GM19043 (cell line): Measurements from ENCODE around the gene IL22RA2.

ENCODE experiments used
- ATAC-seq: cut with Tn5 transposase; IDR thresholded peaks from one replicate; pipeline ENCODE4 v1.9.1; 2021; ENCODE audit warnings: low read depth; ENCODE audit not compliant: unreplicated experiment

IL22RA2 gene

GRCh38 chr6:137097526-137097925, 75.9 kb downstream of the IL22RA2 start:
- no peak for ATAC-seq

DNA sequence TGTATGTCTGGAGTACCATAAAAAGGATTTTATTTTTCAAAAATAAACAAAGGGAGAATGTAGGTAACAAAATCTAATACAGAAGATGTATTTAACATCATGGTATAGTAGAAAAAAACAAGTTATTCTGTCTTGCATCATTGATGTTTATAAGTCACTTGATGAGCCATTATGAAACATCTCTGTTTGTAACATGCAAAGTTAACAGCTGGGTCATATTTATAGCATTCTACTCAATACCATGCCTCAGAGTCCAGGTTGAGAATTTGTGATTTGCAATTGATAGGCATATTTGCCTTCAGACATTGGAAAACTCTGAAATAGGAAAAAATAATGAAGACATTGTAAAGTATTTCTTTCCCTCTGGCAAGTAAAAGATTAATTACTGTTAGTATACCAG, 76.4 kb downstream of the IL22RA2 start:
- peak; percentile 27 for ATAC-seq

DNA sequence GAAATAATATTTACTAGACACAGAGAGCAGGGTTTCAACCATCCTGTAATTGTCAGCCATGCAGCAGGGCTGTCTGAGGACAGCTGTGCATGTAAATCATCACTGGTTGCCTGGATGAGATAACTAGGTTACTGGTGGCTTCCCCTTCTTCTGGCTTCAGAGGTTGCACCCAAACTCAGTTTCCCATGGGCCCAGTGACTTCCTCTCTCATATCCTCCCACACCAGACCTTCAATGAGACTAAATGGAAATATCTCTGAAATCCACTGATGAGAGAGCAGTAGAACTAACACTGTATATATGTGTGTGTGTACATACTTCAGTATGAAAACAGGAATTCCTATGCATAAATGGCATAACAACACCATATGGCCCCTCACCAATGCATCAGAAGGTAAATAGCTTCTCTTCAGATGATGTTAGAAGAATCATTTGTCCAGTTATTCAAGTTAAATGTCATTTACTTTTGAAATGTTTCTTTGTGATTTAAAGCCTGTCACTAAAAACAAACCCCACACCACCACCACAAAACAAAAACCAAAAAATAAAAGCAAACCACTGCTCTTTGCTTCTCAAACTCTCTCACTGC, 77.7 kb downstream of the IL22RA2 start:
- ATAC-seq: peak; percentile 67

GRCh38 chr6:137095093-137095492, 78.4 kb downstream of the IL22RA2 start:
- no peak for ATAC-seq

DNA sequence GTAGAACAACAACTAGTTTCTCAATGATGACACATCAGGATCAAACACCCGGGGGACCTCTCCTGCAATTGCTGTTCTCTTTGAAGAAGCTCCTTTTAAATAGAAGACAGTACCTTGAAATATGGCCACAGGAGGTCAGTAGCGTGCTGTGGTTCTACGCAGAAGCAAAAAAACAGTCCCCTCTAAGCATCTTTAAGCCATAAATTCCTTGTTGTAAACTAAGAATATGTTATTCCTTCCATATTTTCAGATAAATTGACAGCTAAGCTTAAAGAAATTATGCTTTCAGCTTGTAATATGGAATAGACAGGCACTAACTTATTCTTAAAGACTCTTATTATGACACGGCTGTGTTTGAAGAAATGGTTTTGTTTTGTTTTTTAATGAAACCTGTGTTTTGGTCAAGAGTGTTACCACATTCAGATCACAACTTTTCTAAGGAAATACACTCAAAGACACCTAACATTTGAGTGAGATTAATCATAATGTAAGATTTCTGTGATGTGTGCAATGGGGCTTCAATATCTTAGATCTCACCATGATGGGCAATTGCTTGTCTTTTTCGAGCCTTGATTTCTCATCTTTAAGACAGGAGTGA, 78.9 kb downstream of the IL22RA2 start:
- no peak for ATAC-seq
